T-helper 1 cell treated with Interleukin-12 subunit alpha and Interleukin-12 subunit beta and Interleukin-4 antibody, amounts not matched to agents 30 μg/mL and 1 μg/mL, for 36 hours (primary cell): ENCODE data around the gene NKAIN4.

Experiments used
- H3K27ac Mint-ChIP-seq: one replicate; pipeline ENCODE4 v1.8.0; 2021; ENCODE audit warnings: mild to moderate bottlenecking, mixed read lengths
- H3K27me3 Mint-ChIP-seq: one replicate; pipeline ENCODE4 v1.8.0; 2021; ENCODE audit warnings: low read depth, mixed read lengths
- H3K36me3 Mint-ChIP-seq: one replicate; pipeline ENCODE4 v1.8.0; 2021; ENCODE audit warnings: low read depth, mixed read lengths
- H3K4me1 Mint-ChIP-seq: one replicate; pipeline ENCODE4 v1.8.0; 2021; ENCODE audit warnings: low read depth, mixed read lengths
- H3K4me3 Mint-ChIP-seq: one replicate; pipeline ENCODE4 v1.8.0; 2021; ENCODE audit warnings: mild to moderate bottlenecking, moderate library complexity, mixed read lengths
- H3K9me3 Mint-ChIP-seq: one replicate; pipeline ENCODE4 v1.8.0; 2021; ENCODE audit warnings: mixed read lengths

The NKAIN4 gene

GRCh38 chr20:63246490-63247288 lies 7.6 kb downstream of the NKAIN4 start:
- Mint-ChIP-seq H3K4me1 (no peaks in the 10 kb centered on the region), H3K27me3 (peaks cover 4% of the 10 kb centered on the region), H3K27ac (no peak overlapping the region)

DNA sequence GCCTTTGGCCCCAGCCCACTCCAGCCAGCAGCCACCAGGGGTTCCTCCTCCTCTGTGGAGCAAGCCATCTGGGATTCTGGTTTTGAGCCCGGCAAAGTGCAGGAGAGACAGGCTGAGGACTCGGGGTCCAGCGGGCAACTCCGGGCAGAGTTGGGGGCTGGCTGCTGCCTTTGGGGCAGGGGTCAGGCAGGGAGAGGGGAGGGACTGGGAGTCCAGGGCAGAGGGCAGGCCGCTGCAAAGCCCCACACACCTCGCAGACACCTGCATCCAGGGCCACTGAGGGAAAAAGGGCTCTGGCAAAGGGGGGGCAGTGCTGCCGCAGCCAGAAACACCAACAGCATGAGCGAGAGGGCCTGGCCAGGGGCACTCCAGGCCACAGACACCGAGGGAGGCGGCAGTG lies 9.8 kb downstream of the NKAIN4 start:
- H3K9me3 Mint-ChIP-seq = no peaks in the 10 kb centered on the region
- H3K4me1 Mint-ChIP-seq = no peaks in the 10 kb centered on the region
- H3K27me3 Mint-ChIP-seq = no peaks in the 10 kb centered on the region
- H3K27ac Mint-ChIP-seq = no peak overlapping the region
- H3K36me3 Mint-ChIP-seq = no peaks in the 10 kb centered on the region
- no peak overlapping the region for H3K4me3 Mint-ChIP-seq

More at GRCh38 chr20:63246490-63247288, 7.6 kb downstream of the NKAIN4 start:
- Mint-ChIP-seq H3K9me3 (no peaks in the 10 kb centered on the region), H3K36me3 (no peaks in the 10 kb centered on the region), H3K4me3 (no peak overlapping the region)

- H3K9me3 Mint-ChIP-seq = no peaks in the 10 kb centered on the region
- H3K36me3 Mint-ChIP-seq = no peaks in the 10 kb centered on the region
- H3K27me3 Mint-ChIP-seq = no peaks in the 10 kb centered on the region
- no peak overlapping the region for H3K27ac Mint-ChIP-seq
- no peaks in the 10 kb centered on the region for H3K4me1 Mint-ChIP-seq
- no peak overlapping the region for H3K4me3 Mint-ChIP-seq
Measured at GRCh38 chr20:63243604-63244247, 10.5 kb downstream of the NKAIN4 start.

GRCh38 chr20:63242736-63243135 lies 11.5 kb downstream of the NKAIN4 start:
- Mint-ChIP-seq H3K27me3 (no peaks in the 10 kb centered on the region), H3K4me1 (no peaks in the 10 kb centered on the region), H3K36me3 (no peaks in the 10 kb centered on the region), H3K27ac (no peak overlapping the region), H3K4me3 (no peak overlapping the region), H3K9me3 (no peaks in the 10 kb centered on the region)

DNA sequence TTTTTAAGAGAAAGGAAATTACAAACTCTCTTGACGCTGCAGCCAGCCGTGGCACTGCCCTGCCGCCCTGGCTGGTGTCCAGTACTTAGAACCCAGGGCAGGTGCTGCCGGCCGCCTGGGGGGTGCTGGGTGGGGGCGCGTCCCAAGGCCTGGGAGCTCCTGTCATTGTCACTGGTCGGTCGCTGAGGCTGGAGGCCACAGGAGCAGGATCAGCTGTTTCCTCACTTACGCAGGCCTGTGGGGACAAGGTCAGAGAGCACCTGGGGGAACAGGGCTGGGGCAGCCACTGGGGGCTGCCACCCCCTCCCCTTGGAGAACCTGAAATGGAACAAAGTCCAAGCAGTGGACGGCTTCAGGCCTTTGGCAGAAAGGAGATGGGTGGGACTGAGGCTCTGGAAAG lies 13.0 kb downstream of the NKAIN4 start:
- Mint-ChIP-seq H3K27ac (no peak overlapping the region), H3K36me3 (no peaks in the 10 kb centered on the region), H3K4me1 (no peaks in the 10 kb centered on the region), H3K4me3 (no peak overlapping the region), H3K27me3 (no peaks in the 10 kb centered on the region), H3K9me3 (no peaks in the 10 kb centered on the region)

DNA sequence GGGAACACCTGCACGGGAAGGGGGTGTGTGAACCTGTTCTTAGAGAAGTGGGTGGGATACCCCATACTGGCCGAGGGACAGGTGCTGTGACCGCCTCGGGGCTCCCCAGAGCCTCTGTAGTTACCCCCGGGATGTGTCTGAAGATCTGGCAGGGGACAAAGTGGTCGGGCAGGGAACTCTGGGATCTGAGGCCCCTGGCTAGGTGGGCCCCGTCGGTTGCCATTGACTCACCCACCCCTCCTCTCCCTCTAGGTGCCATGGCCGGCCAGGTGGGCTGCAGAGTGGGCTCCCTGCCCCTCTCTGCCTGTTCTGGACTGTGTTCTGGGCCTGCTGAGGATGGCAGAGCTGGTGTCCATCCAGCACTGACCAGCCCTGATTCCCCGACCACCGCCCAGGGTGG lies 14.3 kb downstream of the NKAIN4 start:
- H3K27me3 Mint-ChIP-seq = no peaks in the 10 kb centered on the region

DNA sequence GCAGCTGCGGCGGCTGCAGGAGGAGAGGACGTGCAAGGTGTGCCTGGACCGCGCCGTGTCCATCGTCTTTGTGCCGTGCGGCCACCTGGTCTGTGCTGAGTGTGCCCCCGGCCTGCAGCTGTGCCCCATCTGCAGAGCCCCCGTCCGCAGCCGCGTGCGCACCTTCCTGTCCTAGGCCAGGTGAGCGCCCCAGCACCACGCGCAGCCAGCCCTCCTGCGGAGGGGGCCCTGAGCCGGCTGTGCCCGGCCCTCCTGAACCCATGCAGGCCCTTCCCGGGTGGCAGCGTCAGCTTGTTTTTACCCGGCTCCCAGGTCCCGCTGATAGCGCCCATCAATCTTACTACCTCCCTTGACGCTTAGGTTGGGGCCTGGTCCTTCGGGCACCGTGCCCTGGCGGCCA lies 14.8 kb downstream of the NKAIN4 start:
- Mint-ChIP-seq H3K4me3 (no peak overlapping the region), H3K36me3 (no peaks in the 10 kb centered on the region), H3K4me1 (no peaks in the 10 kb centered on the region), H3K9me3 (no peaks in the 10 kb centered on the region), H3K27me3 (no peaks in the 10 kb centered on the region), H3K27ac (no peak overlapping the region)

More for the DNA sequence above, 14.3 kb downstream of the NKAIN4 start:
- Mint-ChIP-seq H3K36me3 (no peaks in the 10 kb centered on the region), H3K4me1 (no peaks in the 10 kb centered on the region), H3K9me3 (no peaks in the 10 kb centered on the region), H3K27ac (no peak overlapping the region), H3K4me3 (no peak overlapping the region)

GRCh38 chr20:63238514-63239125 lies 15.6 kb downstream of the NKAIN4 start:
- H3K9me3 Mint-ChIP-seq = no peaks in the 10 kb centered on the region
- no peak overlapping the region for H3K27ac Mint-ChIP-seq
- no peaks in the 10 kb centered on the region for H3K27me3 Mint-ChIP-seq
- no peaks in the 10 kb centered on the region for H3K36me3 Mint-ChIP-seq
- no peak overlapping the region for H3K4me3 Mint-ChIP-seq
- no peaks in the 10 kb centered on the region for H3K4me1 Mint-ChIP-seq

DNA sequence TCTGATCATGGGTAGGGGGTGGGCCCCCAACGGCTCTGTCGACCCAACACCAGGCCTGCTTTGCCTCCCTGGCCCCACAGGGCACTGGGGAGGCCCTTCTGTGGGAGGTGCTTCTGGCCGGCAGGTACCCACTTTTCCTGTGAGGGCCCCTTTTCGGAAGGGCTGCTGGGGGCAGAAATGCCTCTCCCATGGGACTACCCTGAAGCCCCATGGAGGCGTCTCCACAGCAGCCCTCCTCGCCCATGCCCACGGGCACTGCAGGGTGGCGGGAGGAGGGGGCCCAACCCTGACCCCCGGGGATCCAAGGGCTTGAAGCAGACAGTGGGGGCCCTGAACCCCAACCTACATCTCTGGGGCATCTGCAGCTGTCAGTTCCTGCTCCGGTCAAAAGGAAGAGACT lies 16.2 kb downstream of the NKAIN4 start:
- H3K4me3 Mint-ChIP-seq = no peak overlapping the region
- H3K27ac Mint-ChIP-seq = no peak overlapping the region
- no peaks in the 10 kb centered on the region for H3K4me1 Mint-ChIP-seq
- H3K27me3 Mint-ChIP-seq = no peaks in the 10 kb centered on the region
- H3K36me3 Mint-ChIP-seq = no peaks in the 10 kb centered on the region
- H3K9me3 Mint-ChIP-seq = no peaks in the 10 kb centered on the region

DNA sequence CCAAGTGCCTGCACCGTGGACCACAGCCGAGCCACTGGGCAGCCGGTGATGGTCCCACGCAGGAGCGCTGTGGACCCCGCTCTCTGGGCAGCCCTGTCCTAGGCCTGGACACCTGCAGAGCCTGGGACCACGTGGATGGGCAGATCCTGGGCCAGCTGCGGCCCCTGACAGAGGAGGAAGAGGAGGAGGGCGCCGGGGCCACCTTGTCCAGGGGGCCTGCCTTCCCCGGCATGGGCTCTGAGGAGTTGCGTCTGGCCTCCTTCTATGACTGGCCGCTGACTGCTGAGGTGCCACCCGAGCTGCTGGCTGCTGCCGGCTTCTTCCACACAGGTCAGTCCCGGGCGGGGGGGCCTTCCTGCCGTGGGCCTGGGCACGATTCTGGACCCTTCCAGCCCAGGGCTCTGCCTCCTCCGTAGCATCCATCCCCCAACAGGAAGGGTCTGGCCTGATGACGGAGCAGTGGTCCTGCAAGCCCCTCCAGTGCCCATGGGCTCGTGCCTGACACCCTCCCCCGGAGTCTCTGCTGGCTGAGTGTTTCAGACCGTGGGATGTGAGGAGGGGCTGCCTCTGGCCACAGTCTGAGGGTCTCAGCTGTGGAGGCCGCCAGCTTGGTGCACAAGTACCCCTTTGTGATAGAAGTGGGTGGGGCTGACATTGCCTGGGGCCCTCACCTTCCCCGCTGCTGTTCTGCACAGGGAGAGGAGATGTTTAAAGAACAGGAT lies 18.0 kb downstream of the NKAIN4 start:
- H3K27me3 Mint-ChIP-seq = peaks cover 13% of the 10 kb centered on the region
- H3K36me3 Mint-ChIP-seq = no peaks in the 10 kb centered on the region
- no peak overlapping the region for H3K4me3 Mint-ChIP-seq
- H3K9me3 Mint-ChIP-seq = no peaks in the 10 kb centered on the region
- no peaks in the 10 kb centered on the region for H3K4me1 Mint-ChIP-seq
- H3K27ac Mint-ChIP-seq = no peak overlapping the region

- H3K4me3 Mint-ChIP-seq = no peak within 1 kb of the TSS
- H3K27ac Mint-ChIP-seq = no peak within 1 kb of the TSS
- H3K27me3 Mint-ChIP-seq = peaks cover 19% of the 10 kb centered on the region
- H3K36me3 Mint-ChIP-seq = no peaks in the 10 kb centered on the region
- H3K9me3 Mint-ChIP-seq = no peaks in the 10 kb centered on the region
- H3K4me1 Mint-ChIP-seq = no peaks in the 10 kb centered on the region
Measured at GRCh38 chr20:63235399-63235983, 18.8 kb downstream of the NKAIN4 start, which contains the start of gene BIRC7. Gene BIRC7 (plus strand): TSS chr20:63235905. CDS start chr20:63236097, 192 bp downstream.

DNA sequence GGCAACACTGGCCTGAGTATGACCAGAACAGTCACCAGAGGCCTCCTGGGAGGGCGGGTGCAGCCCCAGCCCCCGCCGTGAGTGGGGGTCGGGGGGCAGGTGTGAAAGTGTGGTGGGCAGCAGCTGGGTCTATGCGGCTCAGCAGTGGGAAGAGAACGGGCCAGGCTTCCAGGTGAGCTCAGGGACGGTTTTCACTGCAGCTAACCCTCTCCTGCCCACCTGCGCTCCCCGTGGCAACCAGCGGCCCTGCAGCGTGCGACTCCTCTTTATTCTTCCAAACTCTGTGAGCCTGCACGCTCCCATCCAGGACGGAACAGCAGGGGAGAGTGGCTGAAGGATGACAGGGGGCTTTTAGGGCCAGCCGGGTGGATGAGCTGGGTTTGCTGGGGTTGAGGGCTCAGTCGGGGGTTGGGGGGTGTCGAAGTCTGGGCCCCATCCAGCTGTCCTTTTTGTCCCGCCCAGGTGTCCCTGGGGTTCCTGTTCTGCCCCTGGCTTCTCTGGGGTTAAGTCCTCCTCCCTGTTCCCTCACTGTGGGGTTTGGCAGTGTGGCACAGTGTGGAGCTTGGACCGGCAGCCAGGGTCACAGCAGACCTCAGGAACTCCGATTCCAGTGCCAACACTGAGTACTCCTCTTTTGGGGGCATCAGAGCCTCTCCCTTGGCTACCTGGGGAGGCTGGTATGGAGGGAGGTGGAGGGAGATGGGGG lies 19.4 kb downstream of the NKAIN4 start:
- Mint-ChIP-seq H3K9me3 (no peaks in the 10 kb centered on the region), H3K4me3 (no peak overlapping the region), H3K27ac (no peak overlapping the region), H3K36me3 (no peaks in the 10 kb centered on the region), H3K4me1 (no peaks in the 10 kb centered on the region), H3K27me3 (peaks cover 26% of the 10 kb centered on the region)

GRCh38 chr20:63233924-63234323 lies 20.3 kb downstream of the NKAIN4 start:
- H3K27ac Mint-ChIP-seq = no peak overlapping the region
- H3K9me3 Mint-ChIP-seq = no peaks in the 10 kb centered on the region

DNA sequence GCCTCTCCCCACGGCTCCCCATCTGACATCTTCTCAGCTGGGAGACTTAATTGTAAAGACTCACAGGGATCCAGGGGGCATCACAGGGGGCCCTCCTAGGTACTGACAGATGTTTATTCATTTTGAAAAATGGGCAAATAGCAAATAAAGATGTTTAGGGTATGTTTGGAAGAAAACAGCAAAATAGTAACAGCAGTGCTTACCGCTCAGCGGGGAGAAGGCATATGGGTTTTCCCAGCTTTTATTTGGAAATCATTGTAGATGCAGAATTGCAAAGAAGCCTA lies 21.3 kb downstream of the NKAIN4 start:
- Mint-ChIP-seq H3K9me3 (no peaks in the 10 kb centered on the region), H3K4me1 (no peaks in the 10 kb centered on the region), H3K4me3 (no peak overlapping the region), H3K36me3 (no peaks in the 10 kb centered on the region), H3K27ac (no peak overlapping the region), H3K27me3 (peaks cover 40% of the 10 kb centered on the region)

More at GRCh38 chr20:63233924-63234323, 20.3 kb downstream of the NKAIN4 start:
- Mint-ChIP-seq H3K36me3 (no peaks in the 10 kb centered on the region), H3K4me1 (no peaks in the 10 kb centered on the region), H3K27me3 (peaks cover 33% of the 10 kb centered on the region), H3K4me3 (no peak overlapping the region)
